Measurements from ENCODE around the gene PLK5.
A peak's percentile ranks its signal among the peaks of the same experiment; 100 is the strongest.

PLK5 gene

GRCh38 chr19:1487576-1488281, 36.1 kb upstream of the PLK5 start:
- no peak for DNase-seq (ENCODE audit: low spot score)
- TF ChIP-seq, protein P1, sequence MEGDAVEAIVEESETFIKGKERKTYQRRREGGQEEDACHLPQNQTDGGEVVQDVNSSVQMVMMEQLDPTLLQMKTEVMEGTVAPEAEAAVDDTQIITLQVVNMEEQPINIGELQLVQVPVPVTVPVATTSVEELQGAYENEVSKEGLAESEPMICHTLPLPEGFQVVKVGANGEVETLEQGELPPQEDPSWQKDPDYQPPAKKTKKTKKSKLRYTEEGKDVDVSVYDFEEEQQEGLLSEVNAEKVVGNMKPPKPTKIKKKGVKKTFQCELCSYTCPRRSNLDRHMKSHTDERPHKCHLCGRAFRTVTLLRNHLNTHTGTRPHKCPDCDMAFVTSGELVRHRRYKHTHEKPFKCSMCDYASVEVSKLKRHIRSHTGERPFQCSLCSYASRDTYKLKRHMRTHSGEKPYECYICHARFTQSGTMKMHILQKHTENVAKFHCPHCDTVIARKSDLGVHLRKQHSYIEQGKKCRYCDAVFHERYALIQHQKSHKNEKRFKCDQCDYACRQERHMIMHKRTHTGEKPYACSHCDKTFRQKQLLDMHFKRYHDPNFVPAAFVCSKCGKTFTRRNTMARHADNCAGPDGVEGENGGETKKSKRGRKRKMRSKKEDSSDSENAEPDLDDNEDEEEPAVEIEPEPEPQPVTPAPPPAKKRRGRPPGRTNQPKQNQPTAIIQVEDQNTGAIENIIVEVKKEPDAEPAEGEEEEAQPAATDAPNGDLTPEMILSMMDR (conservative IDR thresholded peaks at IDR 0.05; ENCODE audit: low read depth): no peak
- POLR2A ChIA-PET (ENCODE audit: low non-redundant PET): no interaction called here
- H3K27ac ChIP-seq: no peak overlapping the region
- CTCF ChIA-PET: no interaction called here

DNA sequence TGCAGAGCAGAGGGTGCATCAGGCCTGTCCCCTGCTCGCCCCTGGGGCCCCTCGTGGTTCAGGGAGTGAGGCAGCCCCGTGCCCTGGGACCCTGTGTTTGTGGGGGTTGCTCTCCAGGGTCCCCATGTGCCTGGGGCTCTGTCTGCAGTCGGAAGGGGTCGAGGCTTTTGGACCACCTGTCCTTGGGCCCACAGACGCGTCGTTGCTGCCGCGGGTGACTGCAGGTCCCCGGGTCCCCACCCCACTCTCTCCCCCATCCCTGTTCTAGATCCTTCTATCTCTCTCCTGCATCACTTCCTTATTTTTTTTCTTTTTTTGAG, 35.6 kb upstream of the PLK5 start:
- ChIA-PET POLR2A (ENCODE audit: low non-redundant PET) (no interaction called here), CTCF (no interaction called here)

GRCh38 chr19:1489463-1490310, 34.2 kb upstream of the PLK5 start:
- peak overlapping the region; percentile 76 for H3K27ac ChIP-seq
- TF ChIP-seq, protein P1 (conservative IDR thresholded peaks at IDR 0.05; ENCODE audit: low read depth): no peak
- ChIA-PET POLR2A (ENCODE audit: low non-redundant PET) (no interaction called here), CTCF (no interaction called here)
- DNase-seq (ENCODE audit: low spot score): no peak

More for the DNA sequence above, 35.6 kb upstream of the PLK5 start:
- no peak for DNase-seq (ENCODE audit: low spot score)
- TF ChIP-seq, protein P1 (conservative IDR thresholded peaks at IDR 0.05; ENCODE audit: low read depth): no peak
- H3K27ac ChIP-seq: peak overlapping the region; percentile 76

DNA sequence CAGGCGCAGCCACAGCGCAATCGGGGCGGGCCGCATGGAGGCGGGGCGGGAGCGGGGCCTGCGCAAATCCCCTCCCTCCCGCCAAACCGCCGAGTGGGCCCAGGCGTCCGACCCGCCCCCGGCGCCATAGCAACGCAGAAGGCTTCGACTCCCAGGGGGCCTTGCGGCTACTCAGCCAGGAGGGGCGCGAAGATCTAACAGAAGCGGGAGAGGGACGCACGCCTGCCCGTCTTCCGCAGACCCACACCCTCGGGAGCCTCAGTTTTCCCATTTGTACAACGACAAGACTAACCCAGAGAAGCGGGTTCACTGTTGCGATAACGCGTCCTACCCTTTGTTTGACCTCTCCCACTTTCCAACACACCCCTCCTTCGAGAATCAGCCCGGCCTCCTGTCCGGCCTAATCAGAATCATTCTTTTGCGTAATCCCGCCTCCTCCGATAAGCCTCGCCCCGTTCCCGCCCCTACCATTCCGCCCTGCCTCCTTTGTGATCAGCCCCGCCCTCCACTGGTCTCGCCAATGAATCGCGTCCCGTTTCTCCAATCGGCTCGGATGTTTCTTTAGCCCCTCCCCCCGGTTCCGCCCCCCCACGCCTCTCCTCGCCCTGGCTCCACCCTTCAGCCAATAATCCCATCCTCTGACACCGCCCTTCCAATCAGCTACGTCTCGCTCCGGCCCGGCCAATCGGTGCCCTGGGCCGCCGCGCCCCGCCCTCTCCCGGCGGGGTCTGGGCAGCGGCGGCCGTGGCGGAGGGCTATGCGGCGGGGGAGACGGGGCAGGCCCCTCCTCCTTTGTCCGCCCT, 33.4 kb upstream of the PLK5 start, which contains the start of gene PCSK4:
Gene PCSK4 (minus strand): TSS at position 40 of the 803 bp plus-strand sequence. CDS start 4 bp downstream, at position 36.
- TF ChIP-seq, protein P1 (conservative IDR thresholded peaks at IDR 0.05; ENCODE audit: low read depth): no peak

GRCh38 chr19:1491114-1491848, 32.6 kb upstream of the PLK5 start, which contains the start of gene REEP6:
Gene REEP6 (plus strand): TSS chr19:1491181. CDS start chr19:1491270, 89 bp downstream.
- TF ChIP-seq, protein P1 (conservative IDR thresholded peaks at IDR 0.05; ENCODE audit: low read depth): no peak
- POLR2A ChIA-PET (ENCODE audit: low non-redundant PET): interaction anchor here (0.6 kb wide), 3 partner anchors 19 to 366 kb away, joined by 3 to 6 read pairs (median 5); no protein-coding TSS in a partner anchor
- no peak for DNase-seq (ENCODE audit: low spot score)
- H3K27ac ChIP-seq: peak within 1 kb of the TSS; percentile 76
- CTCF ChIA-PET: interaction anchor here (0.6 kb wide), 1 partner anchor 116 kb away, joined by 3 read pairs; no protein-coding TSS in a partner anchor

More for the DNA sequence above, 33.4 kb upstream of the PLK5 start, which contains the start of gene PCSK4:
- POLR2A ChIA-PET (ENCODE audit: low non-redundant PET): interaction anchor here (0.6 kb wide), 3 partner anchors 19 to 367 kb away, joined by 3 to 6 read pairs (median 5); no protein-coding TSS in a partner anchor
- peak within 1 kb of the TSS; percentile 76 for H3K27ac ChIP-seq
- CTCF ChIA-PET: interaction anchor here (0.6 kb wide), 1 partner anchor 115 kb away, joined by 3 read pairs; no protein-coding TSS in a partner anchor
- DNase-seq (ENCODE audit: low spot score): peak; percentile 98

Measured in RWPE1 (cell line).